Activated T-cell treated with anti-CD3 and anti-CD28 coated beads for 1 hour (primary cell): Measurements from ENCODE around the gene RHOBTB1.

ENCODE experiments used
- DNase-seq: peaks from one replicate; pipeline ENCODE4 v3.0.0-alpha.2; 2020; ENCODE audit warnings: low read depth

Gene RHOBTB1

GRCh38 chr10:60942134-60942787, 1.7 kb downstream of the RHOBTB1 start:
- no peak for DNase-seq

DNA sequence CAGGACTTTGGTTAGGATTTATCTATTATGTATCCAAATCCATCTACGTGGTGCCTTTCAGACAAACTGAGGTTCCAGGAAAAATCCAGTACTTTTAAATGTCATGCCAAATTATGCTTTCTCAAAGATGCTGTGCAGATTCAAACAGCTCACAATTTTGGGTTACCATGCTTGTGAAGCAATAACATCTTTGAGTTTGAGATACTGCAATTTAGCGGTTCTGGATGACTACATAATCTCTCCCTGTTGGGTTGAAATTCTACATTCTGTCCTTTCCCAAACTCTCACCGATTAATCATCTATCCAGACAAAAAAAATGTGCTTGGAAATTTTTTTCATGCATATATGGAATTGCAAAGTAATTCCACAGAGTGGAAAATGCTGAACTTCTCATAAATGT, 3.5 kb downstream of the RHOBTB1 start:
- DNase-seq: no peak

DNA sequence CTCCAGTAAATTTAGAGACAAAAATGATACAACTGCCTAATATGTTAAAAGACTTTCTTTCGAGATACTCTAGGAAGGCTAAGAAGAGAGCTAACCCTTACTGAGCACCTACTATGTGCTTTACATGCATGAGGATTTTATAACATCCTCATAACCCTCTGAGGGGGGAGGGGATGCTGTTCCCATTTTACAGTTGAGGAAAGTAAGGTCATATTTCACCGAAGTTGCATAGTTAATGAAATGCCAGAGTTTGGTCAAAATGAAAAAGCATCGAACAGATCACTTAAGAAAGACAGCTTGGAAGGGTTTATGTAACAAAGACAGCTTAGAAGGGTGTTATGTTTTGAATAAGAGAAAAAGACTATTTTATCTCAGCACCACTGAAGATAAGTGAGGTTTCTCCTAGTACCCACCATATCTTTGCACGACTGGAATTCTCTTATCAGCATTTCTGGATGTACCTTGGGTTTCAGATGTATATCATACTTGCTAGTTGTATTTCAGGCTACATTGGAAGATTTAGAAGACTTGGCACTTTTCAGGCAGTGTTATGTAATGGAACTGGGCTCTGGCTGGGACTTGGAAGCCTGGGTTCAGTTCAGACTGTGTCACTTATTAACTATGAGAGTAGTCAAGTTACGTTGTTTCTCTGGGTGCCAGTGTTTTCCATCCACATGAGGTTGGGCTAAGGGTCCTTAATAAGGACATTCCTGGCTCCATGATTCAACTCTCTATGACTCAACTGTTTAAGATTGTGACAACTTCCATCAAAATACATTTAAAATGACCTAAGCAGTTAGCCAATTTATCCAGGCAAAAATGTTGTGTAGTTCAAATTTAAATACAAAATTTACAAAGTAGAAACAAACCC, 6.0 kb downstream of the RHOBTB1 start:
- DNase-seq: no peak

GRCh38 chr10:60937022-60937421, 7.0 kb downstream of the RHOBTB1 start:
- no peak for DNase-seq

DNA sequence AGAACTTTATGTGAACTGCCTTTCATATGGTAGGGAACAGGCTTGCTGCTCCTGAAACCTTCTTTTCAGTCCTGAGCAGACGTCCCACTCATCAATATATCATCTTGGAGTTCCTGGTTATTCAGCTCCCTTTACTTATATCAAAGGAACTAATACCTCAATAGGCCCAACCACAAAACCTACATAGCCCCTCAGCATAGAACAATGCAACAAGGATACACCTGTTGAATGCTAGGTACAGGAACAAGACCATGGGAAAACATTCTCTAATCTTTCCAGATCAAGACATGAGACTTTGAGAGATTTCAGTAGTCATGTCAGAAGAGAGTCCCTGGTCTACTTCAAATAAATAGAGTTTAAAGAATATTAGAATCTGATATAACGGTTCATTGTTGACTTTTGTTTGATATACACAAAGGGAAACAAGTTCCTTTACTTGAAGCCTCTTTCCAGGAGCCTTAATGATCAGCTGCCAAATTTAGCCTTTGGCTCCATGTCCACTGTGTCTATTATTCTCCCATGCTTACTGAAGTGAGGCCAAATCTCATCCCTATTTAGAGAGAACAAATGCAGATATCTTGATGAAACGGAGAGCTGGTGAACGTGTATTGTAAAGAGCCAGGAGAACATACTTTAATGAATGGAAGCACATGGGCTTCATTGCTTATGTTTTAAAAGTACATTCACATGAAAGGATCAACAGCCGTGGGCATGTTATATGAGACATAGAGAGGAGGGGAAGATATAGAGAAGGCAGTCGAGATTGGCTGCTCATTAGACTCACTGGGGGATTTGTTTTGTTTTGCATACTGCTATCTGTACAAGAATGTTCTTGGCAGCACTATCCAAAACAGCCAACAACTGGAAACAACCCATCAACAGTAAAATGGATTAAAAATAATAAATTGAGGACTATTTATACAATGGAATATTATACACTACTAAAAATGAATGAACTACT, 9.5 kb downstream of the RHOBTB1 start:
- no peak for DNase-seq

- DNase-seq: no peak
These were observed 11.2 kb downstream of the RHOBTB1 start for GRCh38 chr10:60932756-60933155.

- no peak for DNase-seq
These were observed 13.7 kb downstream of the RHOBTB1 start for GRCh38 chr10:60930237-60930636.

DNA sequence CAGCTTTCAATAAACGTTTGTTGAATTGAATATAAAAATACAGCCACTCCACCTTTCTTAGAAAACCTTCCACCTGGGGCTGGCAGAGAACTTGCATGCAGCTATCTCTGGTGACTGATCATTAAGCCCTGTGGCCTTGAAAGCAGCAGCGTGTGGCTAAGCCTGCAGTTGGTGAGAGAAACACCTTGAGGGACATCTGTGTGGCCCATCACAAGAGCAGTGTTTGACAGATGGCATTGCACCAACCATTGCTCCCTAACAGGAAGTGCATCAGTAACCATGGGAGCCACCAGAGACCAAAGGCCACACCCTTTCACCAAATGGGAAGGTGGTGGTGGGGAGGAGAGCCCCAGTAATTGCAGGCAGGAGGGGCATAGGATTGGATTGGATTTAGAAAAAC, 22.4 kb downstream of the RHOBTB1 start:
- no peak for DNase-seq

DNA sequence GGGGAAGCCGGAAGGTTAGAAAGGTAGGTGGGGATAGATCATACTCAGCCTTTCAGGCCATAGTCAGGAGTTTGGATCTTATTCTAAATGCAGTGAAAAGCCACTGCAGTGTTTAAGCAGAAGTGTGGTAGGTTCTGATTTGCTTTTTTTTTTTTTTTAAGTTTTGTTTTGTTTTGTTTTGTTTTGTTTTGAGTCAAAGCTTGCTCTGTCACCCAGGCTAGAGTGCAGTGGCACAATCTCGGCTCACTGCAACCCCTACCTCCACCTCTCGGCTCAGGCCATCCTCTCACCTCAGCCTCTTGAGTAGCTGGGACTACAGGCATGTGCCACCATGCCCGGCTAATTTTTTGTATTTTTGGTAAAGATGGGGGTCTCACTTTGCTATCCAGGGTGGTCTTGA, 23.5 kb downstream of the RHOBTB1 start:
- no peak for DNase-seq

DNA sequence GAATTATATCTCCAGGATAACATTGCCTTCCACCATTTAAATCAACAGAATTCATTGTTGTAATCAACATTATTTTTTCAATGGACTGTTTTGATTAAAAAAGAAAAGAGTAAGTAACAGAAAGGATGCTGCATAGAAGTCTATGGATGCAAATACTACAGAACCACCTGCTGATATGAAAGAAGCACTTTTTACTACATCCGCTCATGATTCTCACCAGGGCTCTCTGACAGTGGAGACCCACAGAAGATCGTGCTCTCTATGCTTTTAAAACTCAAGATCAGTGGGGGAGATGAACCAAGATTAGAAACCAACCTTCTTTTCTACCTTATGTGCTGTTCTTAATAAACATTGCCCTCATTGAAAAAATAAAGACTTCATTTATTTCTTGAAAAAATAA, 24.4 kb downstream of the RHOBTB1 start:
- no peak for DNase-seq

GRCh38 chr10:60917331-60918280, 26.4 kb downstream of the RHOBTB1 start:
- no peak for DNase-seq

DNA sequence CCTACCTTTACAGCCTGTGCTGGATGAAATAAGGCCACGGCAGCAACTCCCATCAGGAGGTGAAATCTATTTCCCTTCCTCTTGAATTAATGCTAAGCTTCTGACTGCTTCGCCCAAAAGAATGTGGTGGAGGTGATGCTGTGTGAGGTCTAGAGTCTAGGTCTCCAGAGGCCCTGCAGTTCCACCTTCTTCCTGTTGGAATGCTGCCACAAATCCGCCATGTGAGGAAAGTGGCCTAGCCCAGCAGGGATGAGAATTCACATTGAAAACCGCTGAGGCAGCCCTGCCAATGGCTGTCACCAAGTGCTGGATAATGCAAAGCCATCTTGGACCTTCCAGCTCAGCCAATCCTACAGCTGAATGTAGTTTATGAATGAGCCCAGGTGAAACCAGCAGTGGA, 28.0 kb downstream of the RHOBTB1 start:
- no peak for DNase-seq

- no peak for DNase-seq
These were observed 29.3 kb downstream of the RHOBTB1 start for GRCh38 chr10:60914690-60915141.

DNA sequence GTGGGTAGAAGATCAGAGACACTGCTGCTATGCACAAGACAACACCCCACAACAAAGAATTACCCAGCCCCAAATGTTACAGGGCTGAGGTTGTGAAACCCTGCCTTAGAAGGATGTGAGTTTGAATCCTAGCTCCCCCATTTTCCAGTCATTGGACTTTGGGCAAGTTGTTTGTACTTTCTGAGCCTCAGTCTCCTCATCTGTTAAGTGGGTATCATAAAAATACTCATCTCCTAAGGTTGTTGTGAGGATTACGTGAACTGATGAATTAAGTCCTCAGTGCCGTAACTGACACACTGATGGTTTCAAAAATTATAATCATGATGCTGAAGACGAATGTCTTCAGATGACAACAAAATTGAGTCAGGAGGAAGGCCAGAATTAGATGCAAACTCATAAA, 30.3 kb downstream of the RHOBTB1 start:
- DNase-seq: no peak

DNA sequence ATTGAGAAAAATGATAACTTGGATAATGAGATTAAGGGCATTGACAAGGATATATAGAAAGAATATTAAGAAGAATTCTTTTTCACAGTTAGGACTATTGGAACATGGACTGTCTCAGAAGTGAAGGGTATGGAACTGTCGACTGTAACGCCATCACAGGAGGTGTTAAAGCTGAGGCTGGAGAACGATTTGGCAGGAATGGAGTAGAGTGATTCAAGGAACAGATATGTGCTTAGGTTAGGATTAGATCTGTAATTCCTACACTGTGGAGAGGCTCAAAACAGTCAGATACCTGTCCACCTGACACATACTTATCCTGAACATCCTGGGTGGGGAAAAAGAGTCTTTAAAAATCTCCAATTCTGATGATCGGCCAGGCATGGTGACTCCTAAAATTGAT, 30.9 kb downstream of the RHOBTB1 start:
- no peak for DNase-seq

DNA sequence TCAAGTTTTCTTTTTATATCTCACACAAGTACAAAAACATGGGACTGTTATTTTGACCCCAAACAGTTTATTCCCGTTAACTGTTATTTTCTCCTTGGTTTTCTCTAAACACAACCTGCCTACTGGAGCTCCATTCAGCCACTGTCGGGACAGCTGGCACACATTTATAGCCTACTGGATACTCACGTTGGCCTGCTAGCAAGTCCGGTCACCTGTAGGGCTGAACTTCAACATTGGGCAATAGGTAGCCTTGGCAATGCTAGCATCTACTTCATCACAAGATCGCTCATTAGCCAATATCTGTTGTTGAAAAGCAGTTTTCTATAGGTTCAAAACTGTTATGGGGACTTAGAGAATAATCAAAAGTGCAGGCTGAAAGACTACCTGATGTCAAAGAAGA, 32.3 kb downstream of the RHOBTB1 start:
- no peak for DNase-seq

DNA sequence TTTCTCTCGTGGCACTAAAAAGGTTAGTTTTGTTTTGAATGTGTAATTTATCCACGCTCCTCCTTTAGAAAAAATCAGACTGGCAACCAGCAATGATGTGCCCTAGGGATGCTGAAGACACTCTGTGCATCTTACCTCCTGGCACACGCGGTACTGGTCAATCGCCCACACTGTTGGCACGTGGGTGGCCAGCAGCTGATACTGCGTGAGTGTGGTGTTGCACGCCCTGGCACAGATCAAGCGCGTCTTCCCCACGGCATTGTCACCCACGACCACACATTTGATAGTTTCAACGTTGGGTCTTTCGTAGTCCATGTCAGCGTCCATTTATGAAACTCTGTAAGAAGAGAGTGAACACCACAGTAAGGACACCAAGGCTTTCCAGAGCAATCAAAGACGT, 32.8 kb downstream of the RHOBTB1 start:
- DNase-seq: no peak

DNA sequence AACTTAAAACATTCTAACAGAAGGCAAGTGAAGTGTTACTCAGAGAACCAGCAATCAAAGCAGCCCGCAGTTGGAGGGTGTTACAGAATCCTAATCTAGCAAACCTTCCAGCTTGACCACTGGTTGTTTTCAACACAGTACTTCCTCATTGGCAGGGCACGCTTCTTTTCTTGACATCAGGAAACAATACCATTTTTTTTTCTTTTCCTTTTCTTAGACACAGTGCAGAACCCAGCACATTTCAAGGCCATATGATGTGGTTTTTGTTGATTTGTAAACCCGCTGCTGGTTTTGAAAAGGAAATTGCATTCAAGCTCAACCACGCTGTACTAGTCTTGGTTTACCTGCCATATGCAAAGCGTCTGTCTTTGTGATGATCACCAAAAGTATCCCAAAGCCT, 33.4 kb downstream of the RHOBTB1 start:
- no peak for DNase-seq

- DNase-seq: no peak
These were observed 35.1 kb downstream of the RHOBTB1 start for GRCh38 chr10:60908896-60909295.

- no peak for DNase-seq
These were observed 36.0 kb downstream of the RHOBTB1 start for GRCh38 chr10:60908031-60908430.

DNA sequence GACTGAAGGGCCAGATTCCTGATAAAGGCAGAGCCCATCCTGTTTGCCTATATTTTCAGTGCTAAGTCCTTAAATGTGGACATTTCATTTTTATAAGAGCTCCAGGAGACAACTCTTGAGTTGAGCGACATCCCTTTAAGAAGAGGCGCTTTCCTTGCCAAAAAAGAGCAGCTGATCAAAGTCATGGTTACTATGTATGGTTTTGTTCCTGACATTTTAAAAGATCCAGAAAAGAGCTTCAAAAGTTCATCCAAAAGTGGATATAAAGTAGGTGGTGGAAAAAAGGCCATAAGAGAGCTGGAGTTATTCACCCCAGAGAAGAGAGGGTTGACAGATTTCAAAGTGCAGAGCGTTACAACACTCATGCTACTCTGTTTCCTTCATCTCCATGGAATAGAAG, 36.7 kb downstream of the RHOBTB1 start:
- no peak for DNase-seq
